Prostate gland (tissue), 2 donors: Measurements from ENCODE around the gene TCF4. TPM values are rescaled to one million over a fixed set of nuclear protein-coding genes. Genes with fewer than 3 reads are reported as not detected.

Source experiments
- DNase-seq: peaks from one replicate; pipeline ENCODE4 v3.0.0-alpha.2; 2019; ENCODE audit warnings: low spot score
- H3K27ac ChIP-seq, 2 donors: fragments of 200-600 bp; sonication (generic); 2 replicates each; pipeline ENCODE4 v1.5.1; 2017 to 2019
- H3K27me3 ChIP-seq: fragments of 200-600 bp; sonication (generic); replicated peaks from 2 replicates; pipeline ENCODE4 v1.5.1; 2019; ENCODE audit not compliant: insufficient read depth
- H3K36me3 ChIP-seq, 2 donors: fragments of 200-600 bp; sonication (generic); 1 replicate in 1 of 2; 2 replicates in 1 of 2; pipeline versions ENCODE4 v1.5.1 to v1.8.1; 2017 to 2019
- H3K4me1 ChIP-seq: fragments of 200-600 bp; sonication (generic); replicated peaks from 2 replicates; pipeline ENCODE4 v1.5.1; 2019
- H3K4me3 ChIP-seq, 2 donors: fragments of 200-600 bp; sonication (generic); 2 replicates each; pipeline ENCODE4 v1.5.1; 2017 to 2019
- H3K9me3 ChIP-seq: fragments of 200-600 bp; sonication (generic); 2 replicates; pipeline ENCODE4 v1.5.1; 2017
- CTCF ChIP-seq, 4 experiments: fragments of 200-600 bp in 2 of 4; fragments of 450-650 bp in 2 of 4; sonication (generic) in 2 of 4; IDR thresholded peaks; 1 replicate in 3 of 4; 2 replicates in 1 of 4; pipeline ENCODE4 v1.5.1; 2016 to 2019; ENCODE audit warnings: antibody characterized with exemption in 4 of 4, mild to moderate bottlenecking in 2 of 4, moderate library complexity in 2 of 4
- POLR2A ChIP-seq: fragments of 450-650 bp; IDR thresholded peaks from one replicate; pipeline ENCODE4 v1.6.1; 2016; ENCODE audit warnings: antibody characterized with exemption, mild to moderate bottlenecking
- POLR2AphosphoS5 ChIP-seq: sonication (generic); formaldehyde crosslinking; IDR thresholded peaks from one replicate; pipeline ENCODE4 v1.6.1; 2017; ENCODE audit warnings: antibody characterized with exemption
- WGBS: methylation state at CpG from one replicate; pipeline ENCODE4 v1.1.5; 2018; 5-methylcytosine and 5-hydroxymethylcytosine counted together
- intact Hi-C: fragments of 100-400 bp; cut with DNase I; formaldehyde crosslinking; loops from one replicate; pipeline ENCODE4 v1.14.2; 2022
- total RNA-seq, 2 donors: library from RNA; depleted of rRNA; stranded (reverse); fragments of >200 nt; gene quantifications; one replicate each; pipeline ENCODE4 v1.1.0, GENCODE V29; 2016

Gene TCF4
- total RNA-seq, 2 donors from 2014 or later: 29.8 to 87.2 TPM

GRCh38 chr18:55588870-55589595 lies 1.0 kb upstream of the TCF4 start:
- Histone ChIP-seq H3K27me3 (no peaks in the 10 kb centered on the region), H3K36me3 (no peaks in the 10 kb centered on the region), H3K9me3 (no peaks in the 10 kb centered on the region), H3K4me1 (no peaks in the 10 kb centered on the region), H3K4me3 (peak overlapping the region; percentile 61 to 64), H3K27ac (peak overlapping the region; percentile 83 to 85)
- intact Hi-C loops: loop anchor here (5.0 to 10.0 kb wide), 3 partner anchors 187 to 354 kb away; no protein-coding TSS in a partner anchor
- no peak for DNase-seq
- 2% methylated on average over 12 of the region's 12 CpGs for WGBS
- TF ChIP-seq POLR2A (no peak), POLR2AphosphoS5 (no peak), CTCF (IDR thresholded peaks at IDR 0.05) (no peak)

GRCh38 chr18:55587418-55588110 lies 428 bp downstream of the TCF4 start:
- H3K27me3 ChIP-seq: no peaks in the 10 kb centered on the region
- intact Hi-C loops: loop anchor here (5.0 to 10.0 kb wide), 3 partner anchors 185 to 353 kb away; no protein-coding TSS in a partner anchor
- under 1% methylated on average over 38 of the region's 63 CpGs for WGBS
- no peak for DNase-seq
- H3K4me3 ChIP-seq: peak overlapping the region; percentile 61 to 64
- H3K9me3 ChIP-seq: no peaks in the 10 kb centered on the region
- H3K4me1 ChIP-seq: no peaks in the 10 kb centered on the region
- peak overlapping the region; percentile 83 to 85 for H3K27ac ChIP-seq
- no peaks in the 10 kb centered on the region for H3K36me3 ChIP-seq
- TF ChIP-seq POLR2AphosphoS5: no peak
- no peak for TF ChIP-seq CTCF (IDR thresholded peaks at IDR 0.05)
- no peak for TF ChIP-seq POLR2A

- Histone ChIP-seq H3K4me1 (no peaks in the 10 kb centered on the region), H3K27ac (peak overlapping the region; percentile 43 to 85), H3K4me3 (peak overlapping the region; percentile 61 to 64), H3K27me3 (no peaks in the 10 kb centered on the region), H3K36me3 (no peaks in the 10 kb centered on the region), H3K9me3 (no peaks in the 10 kb centered on the region)
- DNase-seq: no peak
- WGBS: 10% methylated on average over 11 of the region's 11 CpGs
- TF ChIP-seq POLR2AphosphoS5 (no peak), CTCF (IDR thresholded peaks at IDR 0.05) (no peak), POLR2A (no peak)
- intact Hi-C loops: loop anchor here (5.0 to 10.0 kb wide), 3 partner anchors 184 to 351 kb away; no protein-coding TSS in a partner anchor
Measured at GRCh38 chr18:55585920-55586561, 2.0 kb downstream of the TCF4 start.

DNA sequence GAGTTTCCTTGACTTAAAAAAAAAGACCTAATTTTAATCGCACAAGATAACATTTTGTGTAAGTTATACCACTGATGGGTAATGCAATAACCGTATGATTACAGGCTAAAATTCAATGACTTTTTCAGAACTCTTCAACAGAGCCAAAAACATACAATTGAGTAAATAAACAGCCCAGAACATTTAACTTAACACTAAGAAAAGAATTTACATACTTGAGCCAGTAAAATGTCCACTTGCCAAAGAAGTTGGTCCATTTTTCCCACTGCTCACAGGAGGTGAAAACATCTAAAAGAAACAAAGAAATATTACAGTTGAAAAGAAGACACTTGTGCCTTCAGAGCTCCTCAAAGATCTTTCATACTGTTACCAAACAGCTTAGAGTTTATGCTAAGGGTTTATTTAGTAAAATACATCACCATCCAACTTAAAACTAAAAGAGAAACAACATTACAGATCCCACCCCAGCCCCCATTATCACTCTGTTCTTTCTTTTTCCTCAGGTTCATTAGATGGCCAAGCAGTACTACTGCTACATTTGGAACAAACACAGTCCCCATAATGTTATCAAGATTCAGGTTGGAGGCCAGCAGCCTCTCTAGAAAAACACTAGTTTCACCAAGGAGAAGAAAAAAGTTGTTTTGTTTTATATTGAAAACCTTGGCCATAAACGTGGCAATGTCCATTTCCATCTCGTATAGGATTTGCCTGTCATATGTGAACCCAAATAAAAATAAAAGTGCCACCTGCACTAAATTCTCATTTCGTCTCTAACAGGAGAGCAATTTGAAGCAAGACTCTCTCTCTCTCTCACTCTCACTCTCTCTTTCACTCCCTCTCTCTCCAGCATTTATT lies 2.7 kb downstream of the TCF4 start:
- WGBS: 13% methylated on average over 5 of the region's 5 CpGs
- TF ChIP-seq POLR2AphosphoS5 (no peak), CTCF (IDR thresholded peaks at IDR 0.05) (no peak), POLR2A (no peak)
- Histone ChIP-seq H3K4me1 (no peaks in the 10 kb centered on the region), H3K27me3 (no peaks in the 10 kb centered on the region), H3K36me3 (no peaks in the 10 kb centered on the region), H3K4me3 (peak overlapping the region; percentile 61 to 64), H3K27ac (peak overlapping the region; percentile 43 to 85), H3K9me3 (no peaks in the 10 kb centered on the region)
- intact Hi-C loops: loop anchor here (5.0 to 10.0 kb wide), 3 partner anchors 183 to 350 kb away; no protein-coding TSS in a partner anchor
- DNase-seq: no peak
